Activated naive CD4-positive, alpha-beta T cell treated with anti-CD3 and anti-CD28 coated beads, Interleukin-2, amount 50 U/mL, for 24 hours (primary cell): Measurements from ENCODE around the gene HOXD12.

ENCODE experiments used
- H3K27ac Mint-ChIP-seq: one replicate; pipeline ENCODE4 v1.8.0; 2021; ENCODE audit warnings: mild to moderate bottlenecking, mixed read lengths
- H3K27me3 Mint-ChIP-seq: one replicate; pipeline ENCODE4 v1.8.0; 2021; ENCODE audit warnings: mixed read lengths
- H3K36me3 Mint-ChIP-seq: one replicate; pipeline ENCODE4 v1.8.0; 2021; ENCODE audit warnings: mixed read lengths
- H3K4me1 Mint-ChIP-seq: one replicate; pipeline ENCODE4 v1.8.0; 2021; ENCODE audit warnings: mixed read lengths
- H3K4me3 Mint-ChIP-seq: one replicate; pipeline ENCODE4 v1.8.0; 2021; ENCODE audit warnings: mild to moderate bottlenecking, mixed read lengths
- H3K9me3 Mint-ChIP-seq: one replicate; pipeline ENCODE4 v1.8.0; 2021; ENCODE audit warnings: mixed read lengths

The HOXD12 gene

DNA sequence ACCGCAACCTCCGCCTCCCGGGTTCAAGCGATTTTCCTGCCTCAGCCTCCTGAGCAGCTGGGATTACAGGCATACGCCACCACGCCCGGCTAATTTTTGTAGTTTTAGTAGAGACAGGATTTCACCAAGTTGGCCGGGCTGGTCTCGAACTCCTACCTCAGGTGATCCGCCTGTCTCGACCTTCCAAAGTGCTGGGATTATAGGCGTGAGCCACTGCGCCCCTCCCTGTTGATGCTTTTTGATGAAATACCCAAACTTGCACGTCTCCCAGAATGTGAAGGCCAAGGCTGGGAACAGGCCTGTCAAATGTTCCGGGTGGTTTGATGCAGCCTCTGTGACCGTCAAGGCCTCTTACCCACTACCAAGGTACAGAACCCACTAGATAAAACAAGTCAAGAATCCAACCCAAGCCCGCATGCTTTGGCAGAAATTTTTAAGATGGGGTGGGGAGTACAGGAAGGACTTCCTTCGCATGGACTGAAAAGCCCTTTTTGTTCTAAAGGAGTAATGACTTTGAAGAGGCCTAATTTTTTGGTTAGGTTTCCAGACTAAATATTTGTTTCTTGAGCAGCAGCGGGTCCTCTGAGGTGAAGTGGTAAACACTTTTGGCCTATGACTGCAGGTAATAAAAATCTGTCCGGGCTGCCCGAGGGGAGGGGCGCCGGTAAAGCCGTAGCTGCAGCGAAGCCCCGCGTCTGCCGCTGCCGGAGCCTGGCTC lies 12.1 kb upstream of the HOXD12 start:
- Mint-ChIP-seq H3K4me1 (peaks cover 9% of the 10 kb centered on the region), H3K36me3 (peaks cover 15% of the 10 kb centered on the region), H3K27ac (peak overlapping the region; percentile 55), H3K27me3 (peaks cover 73% of the 10 kb centered on the region), H3K4me3 (no peak overlapping the region), H3K9me3 (peaks cover 11% of the 10 kb centered on the region)

DNA sequence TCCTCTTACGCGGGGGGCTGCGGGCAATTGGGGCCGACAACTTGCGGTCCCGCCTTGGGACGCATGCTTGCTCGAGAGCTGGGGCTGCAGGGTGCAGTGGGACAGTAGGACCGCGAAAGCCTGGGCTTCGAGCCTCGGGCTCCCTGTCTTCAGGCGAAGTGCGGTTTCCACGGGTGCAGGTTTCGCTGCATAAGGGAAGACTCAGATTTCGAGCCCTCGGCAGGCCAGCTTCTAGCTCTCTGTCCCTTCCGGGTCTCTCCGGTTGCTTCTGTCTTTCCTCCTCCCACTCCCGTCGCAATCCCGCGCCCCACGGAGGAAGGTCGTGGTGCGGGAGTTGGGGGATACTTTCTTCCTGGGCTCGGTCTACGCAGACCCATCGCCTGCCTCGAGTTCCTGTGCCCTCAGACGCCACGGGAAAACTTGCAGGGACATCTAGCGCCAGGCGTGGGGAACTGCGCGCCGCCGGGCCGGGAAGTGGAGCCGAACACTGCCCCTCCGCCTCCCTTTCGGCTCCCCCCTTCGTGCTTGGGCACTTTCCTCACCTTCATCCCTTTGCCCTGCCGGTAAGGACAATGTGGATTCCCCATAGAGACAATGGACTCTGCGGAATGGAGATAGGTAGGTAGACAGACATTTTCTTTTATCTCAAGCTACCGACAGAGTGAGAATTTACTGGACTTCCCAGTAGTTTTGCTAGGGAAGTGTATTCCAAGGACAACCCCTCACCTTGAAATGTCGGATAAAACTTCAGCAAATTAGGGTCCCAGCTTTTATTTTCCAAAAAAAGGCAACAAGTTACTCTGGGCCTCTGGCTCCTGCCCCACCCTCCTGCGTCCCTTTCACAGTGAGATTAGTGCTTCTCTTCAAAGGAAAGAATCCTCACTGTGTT lies 11.3 kb upstream of the HOXD12 start:
- Mint-ChIP-seq H3K36me3 (peaks cover 10% of the 10 kb centered on the region), H3K4me1 (peaks cover 11% of the 10 kb centered on the region), H3K4me3 (no peak overlapping the region), H3K9me3 (peaks cover 11% of the 10 kb centered on the region), H3K27me3 (peaks cover 69% of the 10 kb centered on the region), H3K27ac (no peak overlapping the region)

DNA sequence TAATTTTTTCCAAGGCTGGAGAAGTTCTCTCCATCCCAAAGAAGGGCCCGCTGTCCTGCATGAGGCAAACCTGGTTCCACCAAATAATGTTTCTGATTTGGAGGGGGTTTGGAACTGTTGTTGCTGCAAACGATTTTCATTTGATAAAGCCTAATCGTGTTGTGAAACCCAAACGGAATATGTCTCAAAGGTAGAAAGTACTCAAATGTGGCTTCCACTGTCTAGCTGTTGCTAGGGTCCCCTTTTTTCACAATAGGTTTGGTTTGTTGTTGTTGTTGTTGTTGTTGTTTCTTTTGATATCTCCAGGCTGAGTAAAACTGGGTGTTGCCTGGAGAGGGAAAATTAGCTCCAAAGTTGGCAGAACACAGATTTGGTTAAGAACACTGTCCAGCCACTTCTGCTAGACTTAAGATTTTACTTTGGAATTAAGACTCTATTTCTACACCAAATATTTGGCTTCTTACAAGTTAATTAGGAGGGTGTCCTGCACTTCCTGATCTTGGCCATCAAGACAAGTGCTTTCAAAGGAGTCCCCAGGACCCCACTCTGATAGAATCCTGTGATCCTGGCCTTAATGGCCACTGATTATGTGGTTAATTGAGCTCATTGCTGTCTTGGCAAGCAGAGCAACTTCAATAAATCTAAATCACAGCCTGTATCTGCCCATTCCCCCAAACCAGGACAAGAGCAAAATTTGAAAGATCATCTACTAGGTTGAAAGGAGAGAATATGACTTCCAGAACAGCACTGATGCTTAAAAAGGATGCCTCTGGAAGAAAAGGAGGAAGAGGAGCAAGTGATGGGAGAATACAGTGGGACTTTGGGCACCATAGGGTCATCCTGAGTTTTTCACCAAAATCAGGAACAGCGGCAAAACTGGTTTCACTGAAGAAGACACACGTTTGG lies 10.4 kb upstream of the HOXD12 start:
- H3K9me3 Mint-ChIP-seq = peaks cover 9% of the 10 kb centered on the region
- H3K27ac Mint-ChIP-seq = no peak overlapping the region
- H3K4me1 Mint-ChIP-seq = peaks cover 18% of the 10 kb centered on the region
- peaks cover 71% of the 10 kb centered on the region for H3K27me3 Mint-ChIP-seq
- no peak overlapping the region for H3K4me3 Mint-ChIP-seq
- H3K36me3 Mint-ChIP-seq = peaks cover 8% of the 10 kb centered on the region

DNA sequence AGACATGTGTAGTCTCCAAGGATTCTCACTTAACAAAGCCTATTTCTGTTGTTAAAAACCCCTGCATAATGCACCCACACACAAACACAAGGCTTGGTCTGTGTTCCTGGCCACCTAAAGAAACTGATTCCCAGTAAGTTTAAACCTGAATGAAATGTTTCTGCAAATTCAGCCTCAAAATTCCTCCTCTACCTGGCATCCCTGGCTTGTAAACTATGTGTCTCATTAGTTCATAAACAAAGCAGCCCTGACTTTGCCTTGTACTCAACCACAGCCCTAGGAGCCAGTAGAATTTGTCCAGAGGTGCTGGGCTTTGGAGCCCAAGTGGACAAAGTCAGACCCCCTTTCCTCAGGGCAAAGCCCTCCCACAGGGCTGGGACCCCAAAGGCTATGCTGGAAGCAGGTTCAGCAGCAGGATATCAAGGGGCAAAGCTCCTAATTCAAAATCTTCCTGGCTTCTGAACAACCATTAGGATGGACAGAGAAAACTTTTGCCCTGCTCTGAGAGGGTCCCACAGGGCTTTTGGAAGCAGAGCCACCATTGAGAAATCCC lies 9.7 kb upstream of the HOXD12 start:
- peaks cover 9% of the 10 kb centered on the region for H3K9me3 Mint-ChIP-seq
- no peak overlapping the region for H3K4me3 Mint-ChIP-seq
- no peak overlapping the region for H3K27ac Mint-ChIP-seq
- peaks cover 18% of the 10 kb centered on the region for H3K4me1 Mint-ChIP-seq
- H3K36me3 Mint-ChIP-seq = peaks cover 6% of the 10 kb centered on the region
- peaks cover 70% of the 10 kb centered on the region for H3K27me3 Mint-ChIP-seq

DNA sequence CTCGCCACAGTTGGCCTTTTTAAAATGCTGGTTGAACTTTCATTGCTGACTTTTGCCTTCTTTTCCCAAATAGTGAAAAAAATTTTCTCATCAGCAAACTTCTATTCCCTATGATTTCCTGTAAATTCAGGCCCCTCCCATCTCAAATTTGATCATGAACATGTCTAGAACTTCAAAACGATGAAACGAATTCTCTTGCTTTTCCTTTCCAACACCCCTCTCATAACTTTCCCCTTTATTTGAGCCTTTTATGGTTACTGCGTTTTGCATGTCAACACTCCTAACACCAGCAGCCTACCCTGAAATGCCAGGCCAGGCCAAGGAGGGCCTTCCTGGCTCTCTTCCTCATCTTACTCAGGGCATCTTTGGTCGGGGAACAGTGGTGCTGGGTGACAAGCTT lies 8.7 kb upstream of the HOXD12 start:
- H3K27me3 Mint-ChIP-seq = peaks cover 72% of the 10 kb centered on the region
- H3K36me3 Mint-ChIP-seq = peaks cover 6% of the 10 kb centered on the region
- H3K4me1 Mint-ChIP-seq = peaks cover 18% of the 10 kb centered on the region
- H3K27ac Mint-ChIP-seq = peak overlapping the region; percentile 30
- H3K4me3 Mint-ChIP-seq = no peak overlapping the region
- H3K9me3 Mint-ChIP-seq = peaks cover 9% of the 10 kb centered on the region

DNA sequence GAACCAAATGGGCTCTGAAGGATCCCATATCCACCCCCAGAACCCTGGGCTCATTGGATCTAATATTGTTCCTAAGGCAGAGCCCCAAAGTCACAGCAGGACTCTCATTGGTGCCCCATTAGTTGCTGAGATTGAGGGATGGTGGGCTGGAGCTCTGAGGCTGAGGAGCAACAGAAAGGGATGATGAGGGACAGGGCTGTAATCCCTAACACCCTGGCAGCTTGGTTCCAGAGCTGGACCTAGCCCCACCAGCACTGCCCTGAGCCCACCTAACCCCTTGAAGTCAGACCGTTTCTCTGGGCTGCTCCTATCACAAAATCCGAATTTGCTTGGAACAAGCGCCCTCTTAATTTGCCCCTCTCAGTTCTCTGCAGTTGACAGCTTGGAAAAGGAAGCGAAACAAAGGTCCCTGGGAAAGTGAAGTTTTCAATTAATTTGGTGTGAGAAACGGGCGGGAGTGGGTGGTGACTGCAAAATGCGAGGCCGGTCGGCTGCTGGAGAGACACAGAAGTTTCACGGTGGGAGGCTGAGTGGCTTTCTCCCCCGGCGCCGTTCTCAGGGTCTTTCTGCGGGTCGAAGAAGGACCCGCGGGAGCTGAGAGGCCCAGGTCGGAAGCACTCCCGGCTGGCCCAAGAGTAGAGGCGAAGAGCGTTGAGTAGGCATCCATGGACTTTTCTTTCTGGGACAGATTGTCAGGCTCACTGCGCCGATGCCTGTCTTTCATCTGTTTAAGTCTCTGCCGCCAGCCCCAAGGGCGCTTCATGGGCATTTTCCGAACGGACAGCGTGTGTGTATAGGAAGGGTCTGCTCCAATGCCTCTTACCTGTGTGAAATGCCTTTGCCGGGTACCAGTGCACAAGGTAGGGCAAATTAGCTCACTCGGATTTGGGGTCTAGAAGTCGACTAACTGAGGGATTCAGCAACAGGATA lies 8.0 kb upstream of the HOXD12 start:
- Mint-ChIP-seq H3K27me3 (peaks cover 71% of the 10 kb centered on the region), H3K4me1 (peaks cover 22% of the 10 kb centered on the region), H3K27ac (peak overlapping the region; percentile 74), H3K4me3 (peak overlapping the region; percentile 64), H3K36me3 (peaks cover 3% of the 10 kb centered on the region), H3K9me3 (peaks cover 9% of the 10 kb centered on the region)

DNA sequence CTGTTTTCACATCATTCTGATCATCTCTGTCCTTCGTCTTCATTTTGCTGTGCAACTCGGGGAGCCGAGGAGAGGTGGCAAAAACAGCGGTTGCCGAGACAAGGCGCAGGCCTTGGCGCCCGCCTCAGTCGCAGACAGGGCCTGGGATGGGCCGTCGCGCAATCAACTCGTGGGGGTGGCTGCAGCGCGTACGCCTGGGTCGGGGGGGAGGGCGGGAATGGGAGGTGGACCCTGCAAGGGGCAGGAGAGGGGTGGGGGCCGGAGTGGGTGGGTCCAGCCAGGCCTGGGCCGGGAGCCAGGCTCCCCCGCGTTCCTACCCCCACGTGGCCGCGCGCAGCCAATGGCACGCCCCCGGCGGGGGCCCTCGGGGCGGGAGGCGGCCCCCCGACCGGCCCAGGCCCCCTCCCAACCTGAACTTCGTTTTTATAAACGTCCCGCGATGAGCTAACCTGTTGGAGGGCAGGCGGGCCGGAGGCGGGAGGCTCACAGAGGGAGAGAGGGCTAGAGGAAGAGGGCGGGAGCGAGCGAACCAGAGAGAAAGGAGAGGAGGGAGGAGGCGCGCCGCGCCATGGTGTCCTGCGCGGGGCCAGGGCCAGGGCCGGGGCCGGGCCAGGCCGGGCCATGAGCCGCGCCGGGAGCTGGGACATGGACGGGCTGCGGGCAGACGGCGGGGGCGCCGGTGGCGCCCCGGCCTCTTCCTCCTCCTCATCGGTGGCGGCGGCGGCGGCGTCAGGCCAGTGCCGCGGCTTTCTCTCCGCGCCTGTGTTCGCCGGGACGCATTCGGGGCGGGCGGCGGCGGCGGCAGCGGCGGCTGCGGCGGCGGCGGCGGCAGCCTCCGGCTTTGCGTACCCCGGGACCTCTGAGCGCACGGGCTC lies 7.1 kb upstream of the HOXD12 start, which contains the start of gene HOXD13:
Gene HOXD13, plus strand, starts transcription at position 452 of the 875 bp plus-strand sequence. Its CDS starts 170 bp downstream, at position 622.
- Mint-ChIP-seq H3K9me3 (peaks cover 5% of the 10 kb centered on the region), H3K4me1 (peaks cover 31% of the 10 kb centered on the region), H3K4me3 (peak within 1 kb of the TSS; percentile 64), H3K27ac (peak within 1 kb of the TSS; percentile 74), H3K36me3 (peaks cover 3% of the 10 kb centered on the region), H3K27me3 (peaks cover 70% of the 10 kb centered on the region)

DNA sequence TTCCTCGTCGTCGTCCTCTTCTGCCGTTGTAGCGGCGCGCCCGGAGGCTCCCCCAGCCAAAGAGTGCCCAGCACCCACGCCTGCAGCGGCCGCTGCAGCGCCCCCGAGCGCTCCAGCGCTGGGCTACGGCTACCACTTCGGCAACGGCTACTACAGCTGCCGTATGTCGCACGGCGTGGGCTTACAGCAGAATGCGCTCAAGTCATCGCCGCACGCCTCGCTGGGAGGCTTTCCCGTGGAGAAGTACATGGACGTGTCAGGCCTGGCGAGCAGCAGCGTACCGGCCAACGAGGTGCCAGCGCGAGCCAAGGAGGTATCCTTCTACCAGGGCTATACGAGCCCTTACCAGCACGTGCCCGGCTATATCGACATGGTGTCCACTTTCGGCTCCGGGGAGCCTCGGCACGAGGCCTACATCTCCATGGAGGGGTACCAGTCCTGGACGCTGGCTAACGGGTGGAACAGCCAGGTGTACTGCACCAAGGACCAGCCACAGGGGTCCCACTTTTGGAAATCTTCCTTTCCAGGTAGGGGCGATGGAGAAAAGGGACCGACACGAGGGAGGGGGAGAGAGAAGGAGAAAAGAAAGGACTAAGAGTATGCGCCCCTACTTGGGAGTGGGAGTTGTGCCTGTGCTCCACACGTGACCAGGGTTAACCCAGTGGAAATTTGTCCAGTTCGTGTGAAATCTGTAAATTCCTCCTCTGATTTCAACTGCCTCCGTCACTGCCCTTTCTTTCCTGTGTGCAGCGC lies 6.3 kb upstream of the HOXD12 start:
- peaks cover 3% of the 10 kb centered on the region for H3K36me3 Mint-ChIP-seq
- H3K9me3 Mint-ChIP-seq = peaks cover 5% of the 10 kb centered on the region
- peaks cover 75% of the 10 kb centered on the region for H3K27me3 Mint-ChIP-seq
- H3K27ac Mint-ChIP-seq = no peak overlapping the region
- H3K4me3 Mint-ChIP-seq = peak overlapping the region; percentile 9
- peaks cover 37% of the 10 kb centered on the region for H3K4me1 Mint-ChIP-seq

DNA sequence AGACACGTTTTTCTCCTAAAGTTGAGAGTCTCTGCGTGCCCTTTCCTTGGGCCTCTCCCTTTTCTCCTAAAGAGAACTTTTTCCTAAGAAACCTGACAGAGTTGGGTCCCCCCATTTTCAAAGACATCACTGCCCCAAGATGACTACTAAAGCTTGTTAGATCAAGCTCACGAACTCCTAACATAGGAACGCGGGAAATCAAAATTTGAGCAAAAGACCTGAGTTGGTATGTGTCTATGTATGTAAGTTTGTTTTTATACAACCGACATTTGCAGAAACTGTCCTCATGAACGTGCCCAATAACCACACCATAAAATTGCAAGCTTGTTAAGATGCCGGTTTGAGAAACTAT lies 5.7 kb upstream of the HOXD12 start:
- Mint-ChIP-seq H3K4me1 (peaks cover 37% of the 10 kb centered on the region), H3K27ac (no peak overlapping the region), H3K27me3 (peaks cover 75% of the 10 kb centered on the region), H3K9me3 (peaks cover 5% of the 10 kb centered on the region), H3K36me3 (peaks cover 3% of the 10 kb centered on the region), H3K4me3 (peak overlapping the region; percentile 9)

DNA sequence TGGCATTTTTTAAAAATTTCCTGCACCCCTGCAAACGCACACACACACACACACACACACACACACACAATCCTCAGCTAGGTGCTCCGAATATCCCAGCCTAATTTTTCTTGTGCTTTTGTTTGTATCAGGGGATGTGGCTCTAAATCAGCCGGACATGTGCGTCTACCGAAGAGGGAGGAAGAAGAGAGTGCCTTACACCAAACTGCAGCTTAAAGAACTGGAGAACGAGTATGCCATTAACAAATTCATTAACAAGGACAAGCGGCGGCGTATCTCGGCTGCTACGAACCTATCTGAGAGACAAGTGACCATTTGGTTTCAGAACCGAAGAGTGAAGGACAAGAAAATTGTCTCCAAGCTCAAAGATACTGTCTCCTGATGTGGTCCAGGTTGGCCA lies 5.2 kb upstream of the HOXD12 start:
- Mint-ChIP-seq H3K4me1 (peaks cover 37% of the 10 kb centered on the region), H3K9me3 (peaks cover 5% of the 10 kb centered on the region), H3K4me3 (no peak overlapping the region), H3K27me3 (peaks cover 77% of the 10 kb centered on the region), H3K36me3 (peaks cover 3% of the 10 kb centered on the region), H3K27ac (peak overlapping the region; percentile 30)

DNA sequence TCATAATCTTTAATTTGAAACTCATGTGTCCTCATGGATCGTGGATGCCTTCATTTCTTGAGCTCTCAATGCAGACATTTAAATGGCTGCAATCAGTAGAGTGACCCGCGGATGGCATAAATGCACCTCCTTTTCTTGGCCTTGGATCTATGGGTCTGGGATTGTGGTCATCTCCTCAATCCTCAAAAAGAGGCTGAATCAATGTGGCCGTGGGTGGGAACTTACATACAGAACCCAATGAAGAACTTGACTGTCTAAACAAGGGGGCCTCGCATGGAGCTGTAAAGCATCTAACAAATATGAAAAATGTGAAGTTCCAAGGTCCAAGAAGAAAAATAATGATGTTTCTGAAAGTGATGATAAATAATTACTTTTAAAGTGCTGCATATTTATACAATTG lies 4.2 kb upstream of the HOXD12 start:
- Mint-ChIP-seq H3K36me3 (peaks cover 3% of the 10 kb centered on the region), H3K27me3 (peaks cover 72% of the 10 kb centered on the region), H3K4me1 (peaks cover 37% of the 10 kb centered on the region), H3K9me3 (peaks cover 5% of the 10 kb centered on the region), H3K4me3 (no peak overlapping the region), H3K27ac (no peak overlapping the region)

DNA sequence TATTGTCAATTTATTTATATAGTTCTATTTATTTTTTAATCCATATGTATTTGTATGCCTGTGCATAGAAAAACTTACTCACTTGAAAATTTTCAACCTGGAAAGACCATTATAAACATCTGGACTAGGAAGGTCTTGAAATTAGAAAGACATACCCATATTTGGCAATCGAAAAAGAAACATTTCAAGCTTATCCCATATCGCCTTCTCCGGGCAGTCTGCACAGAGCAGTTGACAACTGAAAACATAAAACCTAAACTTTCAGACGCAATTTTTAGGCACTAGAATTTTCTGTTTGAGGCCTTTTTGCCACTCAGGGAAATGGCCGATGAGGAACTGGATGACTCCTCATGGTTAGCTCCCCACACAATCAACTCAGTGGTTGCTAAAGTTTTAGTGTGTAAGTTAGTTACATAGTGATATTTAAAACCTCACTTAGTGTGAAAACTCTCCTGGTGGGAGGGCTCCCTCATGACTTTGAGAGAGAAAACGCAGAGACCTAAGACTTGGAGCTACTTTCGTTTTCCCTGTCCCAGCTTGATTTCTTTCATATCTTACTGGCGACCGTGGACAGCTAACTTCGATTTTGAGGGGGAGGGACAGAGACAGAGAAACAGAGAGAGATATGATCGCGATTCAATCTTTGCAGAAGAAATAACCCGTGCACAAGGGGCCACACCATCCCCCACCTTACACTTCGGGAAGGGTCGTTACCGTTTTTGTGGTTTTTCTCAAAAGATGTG lies 3.2 kb upstream of the HOXD12 start:
- Mint-ChIP-seq H3K4me3 (peak overlapping the region; percentile 80), H3K4me1 (peaks cover 35% of the 10 kb centered on the region), H3K9me3 (peaks cover 5% of the 10 kb centered on the region), H3K36me3 (no peaks in the 10 kb centered on the region), H3K27me3 (peaks cover 66% of the 10 kb centered on the region), H3K27ac (no peak overlapping the region)
